Left ventricle myocardium inferior (tissue), 1 donor: ENCODE data around the gene ENKUR. TPM values are rescaled to one million over a fixed set of nuclear protein-coding genes. Genes with fewer than 3 reads are reported as not detected.
"Not testable (repeated sequence)": the region's sequence is repeated elsewhere in the genome, so short reads cannot be mapped to it uniquely, and the experiment has no call there.

Experiments used
- DNase-seq: peaks from one replicate; pipeline ENCODE4 v3.0.0-alpha.2; 2020
- H3K27ac ChIP-seq: fragments of 200-600 bp; replicated peaks from 2 replicates; pipeline ENCODE4 v1.8.0; 2021
- H3K27me3 ChIP-seq: fragments of 200-600 bp; 2 replicates; pipeline ENCODE4 v1.8.0; 2021; ENCODE audit warnings: low read depth
- H3K36me3 ChIP-seq: fragments of 200-600 bp; 2 replicates; pipeline ENCODE4 v1.8.0; 2021
- H3K4me1 ChIP-seq: fragments of 200-600 bp; 2 replicates; pipeline ENCODE4 v1.8.0; 2021
- H3K4me3 ChIP-seq: fragments of 200-600 bp; 2 replicates; pipeline ENCODE4 v1.8.0; 2021; ENCODE audit warnings: mild to moderate bottlenecking, moderate library complexity
- H3K9me3 ChIP-seq: fragments of 200-600 bp; replicated peaks from 2 replicates; pipeline ENCODE4 v1.8.0; 2021
- CTCF ChIP-seq: fragments of 200-600 bp; IDR thresholded peaks from 2 replicates; pipeline ENCODE4 v1.8.0; 2021; ENCODE audit warnings: antibody characterized with exemption, mild to moderate bottlenecking, borderline replicate concordance
- intact Hi-C: fragments of 100-400 bp; cut with micrococcal nuclease; formaldehyde crosslinking; loops from one replicate; pipeline ENCODE4 v1.11.0; 2022
- total RNA-seq: library from RNA; stranded (reverse); fragmentation: NEBNext Ultra II Directional; extraction: Animal tissue kit (Norgen Biotek cat#: 25700); gene quantifications from one replicate; pipeline ENCODE4 v1.2.1, GENCODE V29; 2021
- donor health status: DM: no; HTN: yes; CAD: no; lungs with severe emphysema.

The ENKUR gene
- total RNA-seq, 1 donor from 2014 or later, result not detected

GRCh38 chr10:24979685-24980084, 36.3 kb downstream of the ENKUR start:
- no peaks in the 10 kb centered on the region for H3K36me3 ChIP-seq
- no peaks in the 10 kb centered on the region for H3K27me3 ChIP-seq
- TF ChIP-seq CTCF, result no peak
- DNase-seq, result no peak
- H3K27ac ChIP-seq, result peak overlapping the region; percentile 52
- H3K4me3 ChIP-seq, result no peak overlapping the region
- H3K4me1 ChIP-seq, result peaks cover 45% of the 10 kb centered on the region
- intact Hi-C loops, result loop anchor here (10.0 kb wide), 1 partner anchor 335 kb away; no protein-coding TSS in a partner anchor
- H3K9me3 ChIP-seq, result no peaks in the 10 kb centered on the region

GRCh38 chr10:24974976-24975375, 41.0 kb downstream of the ENKUR start:
- Histone ChIP-seq H3K9me3 (no peaks in the 10 kb centered on the region), H3K27me3 (no peaks in the 10 kb centered on the region), H3K27ac (peak overlapping the region; percentile 74), H3K36me3 (no peaks in the 10 kb centered on the region), H3K4me1 (peaks cover 35% of the 10 kb centered on the region), H3K4me3 (no peak overlapping the region)
- DNase-seq, result peak; percentile 53
- intact Hi-C loops, result no loop called here
- peak; percentile 28 for TF ChIP-seq CTCF

- H3K9me3 ChIP-seq, result no peaks in the 10 kb centered on the region
- intact Hi-C loops, result no loop called here
- no peaks in the 10 kb centered on the region for H3K27me3 ChIP-seq
- H3K4me3 ChIP-seq, result no peak overlapping the region
- H3K36me3 ChIP-seq, result no peaks in the 10 kb centered on the region
- no peak for TF ChIP-seq CTCF
- H3K27ac ChIP-seq, result no peak overlapping the region
- H3K4me1 ChIP-seq, result peaks cover 33% of the 10 kb centered on the region
- no peak for DNase-seq
Measured at GRCh38 chr10:24973163-24973562, 42.8 kb downstream of the ENKUR start.

GRCh38 chr10:24971374-24971773, 44.6 kb downstream of the ENKUR start:
- peaks cover 29% of the 10 kb centered on the region for H3K4me1 ChIP-seq
- no peak overlapping the region for H3K4me3 ChIP-seq
- no peak for DNase-seq
- no peaks in the 10 kb centered on the region for H3K9me3 ChIP-seq
- no peak for TF ChIP-seq CTCF
- H3K36me3 ChIP-seq, result no peaks in the 10 kb centered on the region
- H3K27me3 ChIP-seq, result no peaks in the 10 kb centered on the region
- intact Hi-C loops, result no loop called here
- H3K27ac ChIP-seq, result peak overlapping the region; percentile 3

GRCh38 chr10:24969841-24970281, 46.1 kb downstream of the ENKUR start:
- no peak for TF ChIP-seq CTCF
- Histone ChIP-seq H3K36me3 (no peaks in the 10 kb centered on the region), H3K4me1 (peaks cover 17% of the 10 kb centered on the region), H3K4me3 (no peak overlapping the region), H3K9me3 (no peaks in the 10 kb centered on the region), H3K27ac (peak overlapping the region; percentile 0), H3K27me3 (no peaks in the 10 kb centered on the region)
- no peak for DNase-seq
- intact Hi-C loops, result no loop called here

GRCh38 chr10:24968951-24969350, 47.0 kb downstream of the ENKUR start:
- H3K4me3 ChIP-seq, intact Hi-C loops, H3K36me3 ChIP-seq, DNase-seq, H3K4me1 ChIP-seq, H3K27ac ChIP-seq, H3K27me3 ChIP-seq, H3K9me3 ChIP-seq: not testable (repeated sequence)
